ENCODE data around the gene SLC10A7. TPM values are rescaled to one million over a fixed set of nuclear protein-coding genes. Genes with fewer than 3 reads are reported as not detected.

The SLC10A7 gene
- total and polyA plus RNA-seq, 7 donors = 1.3 to 5.7 (median 3.9) TPM

DNA sequence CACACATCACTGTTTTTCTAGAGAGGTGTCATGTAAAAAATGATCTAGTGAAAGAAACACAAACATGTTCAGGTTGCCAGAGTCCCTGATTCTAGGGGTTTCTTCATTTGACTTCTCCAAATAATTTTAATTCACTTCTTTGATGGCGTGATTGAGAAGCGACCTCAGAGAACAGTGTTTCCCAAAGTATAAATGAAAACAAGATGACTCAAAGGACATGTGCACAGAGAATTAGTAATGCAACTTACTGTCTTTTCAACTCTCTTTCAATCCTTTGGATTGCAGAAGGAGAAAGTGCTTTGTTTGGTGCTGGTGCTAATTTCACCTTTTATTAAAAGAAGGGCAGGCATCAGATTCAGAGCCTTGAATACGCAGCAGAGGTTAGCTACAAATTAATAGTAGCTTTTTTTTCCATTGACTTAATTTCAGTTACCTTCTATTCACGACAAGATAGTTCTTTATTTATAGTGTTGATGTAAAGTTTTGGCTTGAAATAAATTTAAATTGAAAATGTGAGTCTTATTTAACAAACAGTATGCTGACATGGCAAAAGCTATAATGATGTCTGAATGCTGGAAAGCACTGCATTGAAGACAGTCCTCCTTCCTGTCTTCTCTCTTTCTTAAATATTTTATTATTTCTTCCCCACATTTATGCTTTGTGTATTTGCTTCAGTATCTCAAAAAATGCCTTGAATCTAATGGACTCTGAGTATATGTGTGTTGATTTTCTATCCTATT is 85.1 kb downstream of the SLC10A7 start:
- 75 to 87% (median 76%) methylated on average over 4 of the region's 4 CpGs for WGBS, 3 donors
- Histone ChIP-seq H3K9me3 (no peaks in the 10 kb centered on the region), H3K27me3 (ENCODE audit: insufficient read depth in 3 of 3, low read length in 2 of 3) (no peaks in the 10 kb centered on the region), H3K27ac (no peak overlapping the region), H3K4me3 (no peak overlapping the region), H3K4me1 (peaks cover 6% of the 10 kb centered on the region), H3K36me3 (ENCODE audit: insufficient read depth in 1 of 2, low read depth in 1 of 2) (no peaks in the 10 kb centered on the region)
- no peak for DNase-seq
- TF ChIP-seq, protein P1, sequence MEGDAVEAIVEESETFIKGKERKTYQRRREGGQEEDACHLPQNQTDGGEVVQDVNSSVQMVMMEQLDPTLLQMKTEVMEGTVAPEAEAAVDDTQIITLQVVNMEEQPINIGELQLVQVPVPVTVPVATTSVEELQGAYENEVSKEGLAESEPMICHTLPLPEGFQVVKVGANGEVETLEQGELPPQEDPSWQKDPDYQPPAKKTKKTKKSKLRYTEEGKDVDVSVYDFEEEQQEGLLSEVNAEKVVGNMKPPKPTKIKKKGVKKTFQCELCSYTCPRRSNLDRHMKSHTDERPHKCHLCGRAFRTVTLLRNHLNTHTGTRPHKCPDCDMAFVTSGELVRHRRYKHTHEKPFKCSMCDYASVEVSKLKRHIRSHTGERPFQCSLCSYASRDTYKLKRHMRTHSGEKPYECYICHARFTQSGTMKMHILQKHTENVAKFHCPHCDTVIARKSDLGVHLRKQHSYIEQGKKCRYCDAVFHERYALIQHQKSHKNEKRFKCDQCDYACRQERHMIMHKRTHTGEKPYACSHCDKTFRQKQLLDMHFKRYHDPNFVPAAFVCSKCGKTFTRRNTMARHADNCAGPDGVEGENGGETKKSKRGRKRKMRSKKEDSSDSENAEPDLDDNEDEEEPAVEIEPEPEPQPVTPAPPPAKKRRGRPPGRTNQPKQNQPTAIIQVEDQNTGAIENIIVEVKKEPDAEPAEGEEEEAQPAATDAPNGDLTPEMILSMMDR (IDR thresholded peaks at IDR 0.05) = no peak
- no peak for ATAC-seq
- intact Hi-C loops (cut with DNase I) = no loop called here

DNA sequence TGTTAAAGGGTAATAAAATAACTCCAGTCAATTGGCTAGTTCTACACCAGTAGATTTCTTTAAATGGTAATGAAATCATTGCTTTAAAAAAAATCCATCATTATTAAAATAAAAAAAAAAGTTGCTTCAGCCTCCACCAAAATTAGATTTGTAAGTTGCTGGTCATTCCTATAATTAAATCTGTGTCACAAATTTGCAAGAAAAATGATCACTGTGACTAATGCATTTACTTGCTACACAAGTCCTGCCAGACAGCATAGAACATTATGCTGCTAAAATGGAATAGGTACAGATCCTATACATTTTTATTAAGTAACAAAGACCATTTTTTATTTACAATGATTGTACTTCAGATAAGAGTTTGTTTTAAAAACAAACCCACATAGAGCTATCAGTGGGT is 85.8 kb downstream of the SLC10A7 start:
- no peak for DNase-seq
- no peaks in the 10 kb centered on the region for H3K9me3 ChIP-seq
- H3K27me3 ChIP-seq (ENCODE audit: insufficient read depth in 3 of 3, low read length in 2 of 3) = no peaks in the 10 kb centered on the region
- H3K4me1 ChIP-seq = peaks cover 6% of the 10 kb centered on the region
- TF ChIP-seq, protein P1 (IDR thresholded peaks at IDR 0.05) = no peak
- H3K36me3 ChIP-seq (ENCODE audit: insufficient read depth in 1 of 2, low read depth in 1 of 2) = no peaks in the 10 kb centered on the region
- H3K27ac ChIP-seq = no peak overlapping the region
- no peak overlapping the region for H3K4me3 ChIP-seq
- peak in 1 of 4 donors; percentile 62 for ATAC-seq
- intact Hi-C loops (cut with DNase I) = no loop called here

GRCh38 chr4:146432065-146432464 is 89.7 kb downstream of the SLC10A7 start:
- no peaks in the 10 kb centered on the region for H3K36me3 ChIP-seq (ENCODE audit: insufficient read depth in 1 of 2, low read depth in 1 of 2)
- no peak overlapping the region for H3K27ac ChIP-seq
- intact Hi-C loops (cut with DNase I) = no loop called here
- WGBS, 3 donors = 97 to 99% (median 98%) methylated on average over 2 of the region's 2 CpGs
- H3K4me1 ChIP-seq = no peaks in the 10 kb centered on the region
- TF ChIP-seq, protein P1 (IDR thresholded peaks at IDR 0.05) = no peak
- ATAC-seq = no peak
- no peaks in the 10 kb centered on the region for H3K9me3 ChIP-seq
- H3K27me3 ChIP-seq (ENCODE audit: insufficient read depth in 3 of 3, low read length in 2 of 3) = no peaks in the 10 kb centered on the region
- no peak overlapping the region for H3K4me3 ChIP-seq
- DNase-seq = no peak

DNA sequence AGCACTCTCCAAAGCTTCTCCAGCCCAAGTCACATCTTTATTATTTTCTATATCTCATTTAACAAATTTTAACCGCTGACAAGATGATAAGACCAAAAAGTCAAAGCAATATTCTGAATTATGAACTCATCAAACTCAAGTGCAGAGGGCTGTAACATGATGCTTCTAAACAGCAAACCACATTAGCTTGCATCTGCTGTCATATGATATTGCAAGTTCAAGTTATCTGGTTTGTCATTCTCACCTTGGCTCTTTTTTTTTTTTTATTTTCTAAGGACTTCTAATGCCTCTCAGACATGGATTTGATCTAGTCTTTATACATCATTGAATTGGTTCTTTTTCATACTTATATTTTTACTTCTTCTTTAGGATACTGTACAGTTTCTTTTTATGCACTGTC is 93.4 kb downstream of the SLC10A7 start:
- no peaks in the 10 kb centered on the region for H3K36me3 ChIP-seq (ENCODE audit: insufficient read depth in 1 of 2, low read depth in 1 of 2)
- H3K27me3 ChIP-seq (ENCODE audit: insufficient read depth in 3 of 3, low read length in 2 of 3) = no peaks in the 10 kb centered on the region
- intact Hi-C loops (cut with DNase I) = no loop called here
- 90 to 98% (median 96%) methylated on average over 1 of the region's 1 CpG for WGBS, 3 donors
- TF ChIP-seq, protein P1 (IDR thresholded peaks at IDR 0.05) = no peak
- H3K4me1 ChIP-seq = no peaks in the 10 kb centered on the region
- DNase-seq (no peak), ATAC-seq (peak in 1 of 4 donors; percentile 50)
- no peak overlapping the region for H3K27ac ChIP-seq
- H3K9me3 ChIP-seq = no peaks in the 10 kb centered on the region
- H3K4me3 ChIP-seq = no peak overlapping the region

- no peak for ATAC-seq
- WGBS, 3 donors = 65 to 70% (median 68%) methylated on average over 2 of the region's 2 CpGs
- H3K36me3 ChIP-seq (ENCODE audit: insufficient read depth in 1 of 2, low read depth in 1 of 2) = no peaks in the 10 kb centered on the region
- no peaks in the 10 kb centered on the region for H3K9me3 ChIP-seq
- no peak overlapping the region for H3K4me3 ChIP-seq
- no peak overlapping the region for H3K27ac ChIP-seq
- DNase-seq = no peak
- intact Hi-C loops (cut with DNase I) = no loop called here
- H3K4me1 ChIP-seq = no peaks in the 10 kb centered on the region
- TF ChIP-seq, protein P1 (IDR thresholded peaks at IDR 0.05) = no peak
- H3K27me3 ChIP-seq (ENCODE audit: insufficient read depth in 3 of 3, low read length in 2 of 3) = no peaks in the 10 kb centered on the region
Observed at GRCh38 chr4:146417822-146418221, 103.9 kb downstream of the SLC10A7 start.
